Gastroesophageal sphincter (tissue), 3 donors: ENCODE data around the gene NEK1.

Experiments used
- CTCF ChIP-seq, 4 experiments: fragments of 200-600 bp in 2 of 4; fragments of 450-650 bp in 2 of 4; sonication (generic) in 1 of 4; IDR thresholded peaks; one replicate each; pipeline ENCODE4 v1.5.1; 2017 to 2019; ENCODE audit warnings: antibody characterized with exemption in 4 of 4, mild to moderate bottlenecking in 2 of 4, moderate library complexity in 2 of 4
- POLR2AphosphoS5 ChIP-seq: sonication (generic); formaldehyde crosslinking; IDR thresholded peaks from one replicate; pipeline ENCODE4 v1.6.1; 2017; ENCODE audit warnings: antibody characterized with exemption

- TF ChIP-seq CTCF (IDR thresholded peaks at IDR 0.05) = no peak
- TF ChIP-seq POLR2AphosphoS5 = no peak
Observed at GRCh38 chr4:169618986-169619385, 6.6 kb upstream of the NEK1 start.
